HG03135 (cell line): ENCODE measurements around the gene CD72.
"Not testable (repeated sequence)": the region's sequence is repeated elsewhere in the genome, so short reads cannot be mapped to it uniquely, and the experiment has no call there.

Experiments used
- ATAC-seq: cut with Tn5 transposase; IDR thresholded peaks from one replicate; pipeline ENCODE4 v1.9.1; 2021; ENCODE audit warnings: mild to moderate bottlenecking, moderate library complexity; ENCODE audit not compliant: unreplicated experiment

CD72 gene

DNA sequence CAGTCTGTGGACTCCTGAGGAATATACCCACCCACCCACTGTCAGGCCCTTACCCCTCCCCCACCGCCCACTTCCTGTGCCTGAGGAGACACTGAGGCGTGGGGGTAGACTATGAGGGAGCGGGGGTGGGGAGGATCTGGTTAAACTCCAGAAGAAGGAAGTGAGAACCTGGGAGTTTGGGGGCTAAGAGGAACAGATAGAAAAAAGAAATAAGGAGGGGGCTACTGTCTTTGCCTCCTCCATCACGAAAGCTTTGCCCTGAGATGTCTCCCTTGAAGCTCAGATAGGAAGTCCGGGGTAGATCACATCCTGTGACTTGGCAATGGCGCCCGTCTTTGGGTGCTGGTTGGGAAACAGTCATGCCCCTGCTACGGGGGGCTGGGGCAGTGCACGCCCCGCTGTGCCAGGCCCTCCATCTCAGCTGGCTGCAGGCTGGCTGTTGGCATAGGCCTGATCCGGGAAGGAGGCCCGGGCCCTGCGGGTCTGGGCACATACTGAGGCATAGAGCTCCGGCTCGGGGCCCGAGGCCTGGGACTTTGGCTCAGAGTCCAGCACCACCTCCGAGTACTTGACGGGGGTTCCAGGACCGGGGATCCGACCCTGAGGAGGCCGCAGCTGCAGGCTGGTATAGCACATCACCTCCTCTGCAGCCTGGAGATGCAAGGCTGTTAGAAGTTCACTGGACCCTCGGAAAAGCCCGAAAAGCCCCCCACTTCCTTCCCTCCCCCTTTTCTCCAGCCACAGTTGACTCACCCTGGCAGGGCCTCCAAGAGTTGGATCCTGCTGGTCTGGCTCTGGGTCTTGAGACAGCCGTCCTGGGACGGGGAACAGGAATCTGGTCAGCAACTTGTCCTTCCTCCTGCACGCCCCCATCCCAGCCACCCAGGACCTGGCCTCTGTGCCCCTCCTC lies 31.5 kb upstream of the CD72 start:
- ATAC-seq, result no peak

DNA sequence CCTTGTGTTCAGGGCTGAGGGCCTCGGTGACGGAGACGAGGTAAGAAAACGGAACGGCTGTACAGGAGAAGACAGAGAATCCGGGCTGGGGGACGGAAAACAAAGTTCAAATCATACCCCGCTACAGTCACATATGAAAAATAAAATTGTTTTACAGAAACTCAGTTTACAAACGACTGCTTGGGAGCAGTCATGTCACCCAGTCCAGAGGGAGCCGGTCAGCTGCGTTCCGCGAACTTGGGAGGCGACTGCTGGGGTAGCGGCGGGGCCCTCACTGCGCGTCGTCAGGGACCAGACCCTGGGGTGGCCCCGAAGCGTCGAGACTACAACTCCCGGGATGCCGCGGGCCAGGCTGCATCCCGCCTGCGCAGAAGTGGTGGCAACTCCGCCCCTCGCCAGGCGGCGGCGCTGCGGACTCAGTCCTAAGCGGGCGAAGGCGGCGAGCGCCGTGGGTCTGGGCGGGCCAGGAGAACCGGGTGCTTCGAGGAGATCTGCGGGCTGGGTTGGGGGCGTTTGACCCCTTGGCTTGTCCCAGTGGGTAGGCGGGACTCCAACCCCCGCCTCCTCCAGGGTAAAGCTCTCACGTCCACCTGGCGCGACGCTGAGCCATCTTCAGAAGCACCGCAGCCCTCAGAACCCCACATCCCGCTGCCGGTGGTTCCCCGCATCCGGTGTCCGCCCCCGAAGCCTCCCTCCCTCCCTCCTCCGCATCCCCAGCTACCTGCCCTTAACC lies 28.5 kb upstream of the CD72 start:
- ATAC-seq, result peak; percentile 85

DNA sequence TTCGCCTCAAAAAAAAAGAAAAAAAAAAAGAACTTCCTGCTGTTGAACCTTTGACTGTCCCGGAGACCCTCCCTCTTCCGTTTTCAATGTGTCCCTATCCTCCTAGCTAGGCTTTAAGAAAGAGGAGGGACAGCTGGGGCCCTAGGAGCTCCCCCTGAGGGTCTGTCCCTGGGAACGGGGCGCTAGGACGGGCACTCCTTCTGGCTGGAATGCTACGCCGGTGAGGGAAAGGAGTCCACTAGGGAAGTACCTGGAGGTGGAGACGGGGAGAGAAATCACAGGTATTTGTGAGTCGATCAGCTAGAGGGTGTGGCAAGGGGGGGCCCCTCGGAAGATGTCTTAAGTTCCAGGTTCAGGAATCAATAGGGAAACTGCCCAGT lies 27.9 kb upstream of the CD72 start:
- peak; percentile 4 for ATAC-seq

DNA sequence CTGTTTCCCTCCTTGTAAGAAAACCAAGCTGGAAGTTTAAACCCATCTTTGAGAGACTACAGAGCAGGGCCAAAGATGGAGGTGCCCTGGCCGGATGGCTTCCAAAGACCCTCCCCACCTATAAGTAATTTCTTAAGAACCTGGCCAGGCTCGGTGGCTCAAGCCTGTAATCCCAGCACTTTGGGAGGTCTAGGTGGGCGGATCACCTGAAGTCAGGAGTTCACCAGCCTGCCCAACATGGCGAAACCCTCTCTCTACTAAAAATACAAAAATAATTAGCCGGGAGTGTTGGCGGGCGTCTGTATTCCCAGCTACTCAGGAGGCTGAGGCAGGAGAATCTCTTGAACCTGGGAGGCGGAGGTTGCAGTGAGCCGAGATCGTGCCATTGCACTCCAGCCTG lies 27.5 kb upstream of the CD72 start:
- not testable (repeated sequence) for ATAC-seq

DNA sequence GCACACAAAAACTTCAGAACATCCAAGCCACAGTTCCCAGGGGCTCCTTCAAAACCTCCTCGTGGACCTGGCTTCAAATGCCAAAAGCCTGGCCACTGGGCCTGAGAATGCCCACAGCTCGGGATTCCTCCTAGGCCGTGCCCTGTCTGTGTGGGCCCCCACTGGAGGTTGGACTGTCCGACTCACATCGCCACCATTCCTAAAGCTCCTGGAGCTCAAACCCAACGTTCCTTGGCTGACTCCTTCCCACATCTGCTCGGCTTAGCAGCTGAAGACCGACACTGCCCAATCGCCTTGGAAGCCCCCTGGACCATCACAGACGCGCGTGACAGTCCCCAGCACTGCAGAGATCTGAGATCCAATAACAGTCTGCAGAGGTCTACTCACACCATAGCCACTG lies 24.8 kb upstream of the CD72 start:
- no peak for ATAC-seq

- not testable (repeated sequence) for ATAC-seq
Observed at GRCh38 chr9:35641478-35641877, 23.3 kb upstream of the CD72 start.

- not testable (repeated sequence) for ATAC-seq
Observed at GRCh38 chr9:35640431-35640830, 22.2 kb upstream of the CD72 start.

GRCh38 chr9:35639631-35640030 lies 21.4 kb upstream of the CD72 start:
- no peak for ATAC-seq

- ATAC-seq, result not testable (repeated sequence)
Observed at GRCh38 chr9:35639225-35639624, 21.0 kb upstream of the CD72 start.

DNA sequence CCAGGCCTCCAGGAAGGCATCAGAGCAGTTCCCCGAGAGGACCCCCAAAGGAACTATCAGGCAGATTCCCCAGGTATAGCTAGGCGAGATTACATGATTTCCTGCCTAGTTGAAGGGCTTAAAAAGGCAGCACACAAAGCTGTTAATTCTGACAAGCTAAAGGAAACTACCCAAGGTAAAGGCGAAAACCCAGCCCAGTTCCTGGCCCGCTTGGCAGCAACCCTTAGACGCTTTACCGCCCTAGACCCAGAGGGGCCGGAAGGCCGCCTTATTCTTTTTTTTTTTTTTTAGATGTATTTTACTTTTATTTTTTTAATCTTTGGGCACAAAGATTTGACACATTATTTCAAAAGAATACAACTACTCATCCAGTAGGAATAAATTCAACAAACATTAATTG lies 20.5 kb upstream of the CD72 start:
- not testable (repeated sequence) for ATAC-seq

GRCh38 chr9:35637427-35637955 lies 19.3 kb upstream of the CD72 start:
- not testable (repeated sequence) for ATAC-seq

- not testable (repeated sequence) for ATAC-seq
Observed at GRCh38 chr9:35636877-35637246, 18.6 kb upstream of the CD72 start.

DNA sequence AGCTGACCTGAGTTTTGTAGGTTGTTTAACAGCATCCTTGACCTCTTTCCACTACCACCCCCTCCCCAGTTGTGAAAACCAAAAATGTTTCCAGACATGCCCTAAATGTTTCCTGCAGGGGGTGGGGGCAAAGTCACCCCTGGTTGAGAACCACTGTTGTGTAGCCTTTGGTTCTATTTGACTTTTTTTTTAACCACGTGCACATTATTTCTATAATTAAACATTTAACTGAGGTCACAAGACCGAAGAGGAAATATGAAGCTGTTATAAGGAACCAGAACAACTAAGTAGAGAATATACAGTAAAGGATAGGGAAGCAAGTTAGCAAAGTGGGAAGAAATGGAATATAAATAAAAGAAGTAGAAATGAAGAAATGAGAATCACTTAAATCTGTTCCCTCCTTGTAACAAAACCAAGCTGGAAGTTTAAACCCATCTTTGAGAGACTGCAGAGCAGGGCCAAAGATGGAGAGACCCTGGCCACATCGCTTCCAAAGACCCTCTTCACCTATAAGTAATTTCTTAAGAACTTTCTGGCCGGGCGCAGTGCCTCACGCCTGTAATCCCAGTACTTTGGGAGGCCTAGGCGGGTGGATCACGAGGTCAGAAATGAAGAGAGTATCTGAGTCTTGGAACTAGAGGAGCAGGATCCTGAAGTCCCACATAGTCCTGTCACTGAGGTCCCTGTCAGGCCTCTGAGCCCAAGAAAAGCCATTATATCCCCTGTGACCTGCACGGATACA lies 18.1 kb upstream of the CD72 start:
- no peak for ATAC-seq

- ATAC-seq, result no peak
Observed at GRCh38 chr9:35635730-35636129, 17.5 kb upstream of the CD72 start.

DNA sequence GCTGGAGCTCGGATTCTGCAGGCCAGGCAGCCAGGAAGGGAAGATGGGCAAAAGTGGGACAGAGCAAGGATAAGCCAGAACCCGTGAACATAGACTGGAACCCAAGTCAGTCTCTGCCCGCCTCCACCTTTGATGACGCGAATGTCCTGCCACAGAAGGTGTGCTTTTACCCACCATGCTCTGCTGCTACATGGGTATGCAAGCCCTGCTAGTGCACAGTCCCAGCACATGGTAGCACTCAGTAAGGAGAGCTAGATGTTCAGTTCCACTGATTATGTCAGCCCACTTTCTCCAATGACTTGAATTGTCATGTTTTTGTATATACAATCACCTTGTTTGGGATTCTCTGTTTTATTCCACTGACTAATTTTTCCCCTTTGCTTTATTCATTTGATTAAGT lies 11.4 kb upstream of the CD72 start:
- no peak for ATAC-seq

- ATAC-seq, result no peak
Observed at GRCh38 chr9:35628389-35628991, 10.3 kb upstream of the CD72 start.

DNA sequence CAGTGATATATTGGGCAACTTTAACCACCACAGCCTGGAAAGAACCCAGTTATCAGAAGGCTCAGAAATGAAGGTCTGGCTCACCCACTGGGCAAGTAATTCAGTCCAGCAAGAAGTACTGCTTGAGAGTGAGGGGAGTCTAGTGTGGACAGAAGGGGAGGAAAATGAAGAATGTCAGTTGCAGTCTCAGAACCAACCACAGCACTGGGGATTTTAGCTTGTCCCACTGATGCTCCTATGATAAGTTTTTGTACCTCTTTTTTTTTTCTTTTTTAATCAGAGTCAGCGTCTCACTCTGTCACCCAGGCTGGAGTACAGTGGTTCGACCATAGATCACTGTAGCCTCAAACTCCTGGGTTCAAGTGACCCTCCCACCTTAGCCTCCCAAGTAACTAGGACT lies 9.4 kb upstream of the CD72 start:
- no peak for ATAC-seq

DNA sequence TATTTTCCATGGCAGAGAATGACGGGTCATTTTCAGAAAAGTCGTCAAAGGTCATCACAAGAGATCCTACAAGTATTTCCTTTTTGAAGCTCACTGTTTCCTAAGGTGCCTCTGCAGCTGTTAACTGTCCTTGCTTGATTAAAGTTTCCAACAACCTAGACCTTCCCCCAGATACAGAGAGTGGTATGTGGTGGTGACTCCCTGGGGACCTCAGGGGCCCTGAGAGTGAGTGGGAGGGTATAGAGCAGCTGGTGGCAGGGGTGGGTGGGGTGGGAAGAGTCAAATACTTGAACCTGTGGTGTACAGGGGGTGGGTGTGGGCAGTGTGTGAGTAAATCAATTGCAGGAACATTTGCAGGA lies 1.6 kb upstream of the CD72 start:
- peak; percentile 56 for ATAC-seq

DNA sequence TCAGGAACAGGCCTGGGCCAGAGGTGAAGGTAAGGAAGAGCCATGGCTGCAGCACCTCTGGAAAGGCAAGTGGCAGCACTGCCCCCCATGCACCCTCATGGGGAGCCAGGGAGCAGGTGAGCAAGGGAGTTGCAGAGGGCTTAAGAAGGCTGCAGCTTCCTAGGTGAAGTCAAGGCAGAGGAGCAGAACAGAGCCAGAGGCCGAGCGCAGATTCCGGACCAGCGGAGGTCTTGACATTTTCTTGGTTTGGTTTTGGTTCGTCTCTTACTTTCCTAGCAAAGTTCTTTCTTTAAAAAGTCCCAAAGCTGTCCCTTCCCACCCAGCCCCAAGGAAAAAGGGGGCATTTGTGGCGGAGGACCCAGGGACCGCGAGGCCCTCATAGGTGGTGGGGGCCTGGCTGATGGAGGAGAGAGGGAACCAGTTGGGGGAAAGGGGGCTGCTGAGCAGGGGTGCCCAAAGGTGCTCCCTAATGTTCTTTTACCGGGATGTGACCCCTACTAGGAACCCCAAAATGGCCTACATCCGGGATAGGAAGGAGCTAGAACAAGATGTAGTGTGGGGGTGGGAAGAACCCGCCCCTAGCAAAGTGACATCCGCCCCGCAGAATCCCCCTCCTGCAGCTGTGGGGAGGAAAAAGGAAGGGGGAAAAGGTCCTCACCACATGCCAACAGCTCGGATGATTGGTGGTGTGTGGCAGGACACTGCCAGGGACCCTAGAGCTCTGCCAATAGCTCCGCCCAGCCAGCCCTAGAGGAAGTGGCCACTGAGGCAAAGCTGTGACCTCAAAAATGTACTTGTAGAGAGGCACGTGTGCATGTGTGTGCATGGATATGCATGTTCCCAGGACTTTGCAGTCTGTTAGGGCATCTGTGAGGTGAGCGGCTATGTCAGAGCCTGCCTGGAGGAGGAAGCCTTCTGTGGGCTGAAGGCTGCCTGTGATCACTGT lies 914 bp upstream of the CD72 start:
- peak; percentile 38 for ATAC-seq

DNA sequence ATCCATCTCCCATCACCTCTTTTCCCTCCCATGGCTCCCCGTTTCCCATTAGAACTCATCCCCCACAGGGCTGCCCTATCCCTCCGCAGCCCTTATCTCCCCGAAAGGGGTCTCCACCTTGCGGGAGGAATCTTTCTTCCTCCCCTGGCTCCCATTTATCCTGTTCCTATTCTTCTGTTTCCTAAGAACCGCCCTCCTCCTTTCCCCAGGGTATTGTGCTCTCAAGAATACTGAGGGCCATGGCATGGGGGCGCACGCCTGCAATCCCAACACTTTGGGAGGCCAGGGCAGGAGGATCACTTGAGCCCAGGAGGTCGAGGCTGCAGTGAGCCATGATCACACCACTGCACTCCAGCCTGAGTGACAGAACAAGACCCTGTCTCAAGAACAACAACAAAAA lies 665 bp downstream of the CD72 start:
- no peak for ATAC-seq
